B cell (primary cell): ENCODE measurements around the gene NIN. TPM values are rescaled to one million over a fixed set of nuclear protein-coding genes. Genes with fewer than 3 reads are reported as not detected.
"Not testable (repeated sequence)": the region's sequence is repeated elsewhere in the genome, so short reads cannot be mapped to it uniquely, and the experiment has no call there.

Experiments used
- ATAC-seq: fragments of 200-7000 bp; cut with Tn5 transposase; one replicate; pipeline ENCODE4 v1.10.0; 2021; ENCODE audit warnings: low read depth, mild to moderate bottlenecking, moderate number of reproducible peaks, moderate library complexity
- CTCF ChIA-PET: fragments of 350-600 bp; sonication (Branson Sonifier 250); formaldehyde crosslinking; loops from one replicate; lab custom pipeline; 2021; ENCODE audit warnings: antibody characterized with exemption, inconsistent platforms; lab: Charles Lee
- POLR2A ChIA-PET: fragments of 350-600 bp; sonication (Branson Sonifier 250); formaldehyde crosslinking; loops from one replicate; lab custom pipeline; 2021; ENCODE audit warnings: antibody characterized with exemption; lab: Charles Lee
- DNase-seq: peaks from one replicate; pipeline ENCODE4 v3.0.0; 2013
- H2AFZ ChIP-seq: 2 replicates; pipeline ENCODE4 v1.6.1; 2012; ENCODE audit warnings: mild to moderate bottlenecking, low read depth, low read length; ENCODE audit not compliant: insufficient read depth, poor library complexity, severe bottlenecking
- H3K27ac ChIP-seq, 2 donors: 1 replicate in 1 of 2; 2 replicates in 1 of 2; pipeline ENCODE4 v1.5.1; 2012 to 2013; ENCODE audit warnings: low read length in 2 of 2, mild to moderate bottlenecking in 2 of 2, moderate library complexity in 1 of 2
- H3K27me3 ChIP-seq, 4 experiments: fragments of 200-600 bp in 1 of 4; sonication (generic) in 1 of 4; replicated peaks in 1 of 4; 1 replicate in 2 of 4; 2 replicates in 2 of 4; pipeline versions ENCODE4 v1.6.1 to v1.7.0; 2013 to 2016; ENCODE audit warnings: low read length in 3 of 4, mild to moderate bottlenecking in 2 of 4, mixed read lengths in 1 of 4, moderate library complexity in 1 of 4; ENCODE audit not compliant: insufficient read depth in 4 of 4, control insufficient read depth in 3 of 4; ENCODE audit errors: control extremely low read depth in 1 of 4
- H3K36me3 ChIP-seq, 2 experiments: replicated peaks in 1 of 2; 1 replicate in 1 of 2; 2 replicates in 1 of 2; pipeline versions ENCODE4 v1.6.1 to v1.7.1; 2013; ENCODE audit warnings: low read length in 1 of 2; ENCODE audit not compliant: insufficient read depth in 2 of 2, control insufficient read depth in 1 of 2; ENCODE audit errors: control extremely low read depth in 1 of 2, extremely low read depth in 1 of 2
- H3K4me1 ChIP-seq, 2 donors: fragments of 200-600 bp in 1 of 2; sonication (generic) in 1 of 2; 1 replicate in 1 of 2; 2 replicates in 1 of 2; pipeline versions ENCODE4 v1.5.1 to v1.6.1; 2013 to 2017; ENCODE audit warnings: low read length in 2 of 2; ENCODE audit not compliant: control insufficient read depth in 2 of 2, insufficient read depth in 2 of 2
- H3K4me2 ChIP-seq: replicated peaks from 2 replicates; pipeline ENCODE3; 2012; ENCODE audit warnings: mild to moderate bottlenecking, low read depth, low read length; ENCODE audit not compliant: poor library complexity, severe bottlenecking
- H3K4me3 ChIP-seq, 5 experiments: fragments of 200-600 bp in 1 of 5; sonication (generic) in 1 of 5; 1 replicate in 3 of 5; 2 replicates in 2 of 5; pipeline versions ENCODE4 v1.5.1 to v1.7.0; 2011 to 2016; ENCODE audit warnings: low read length in 4 of 5, mild to moderate bottlenecking in 4 of 5, low read depth in 2 of 5, control low read depth in 1 of 5, moderate library complexity in 1 of 5; ENCODE audit not compliant: insufficient read depth in 1 of 5; ENCODE audit errors: control extremely low read depth in 1 of 5, extremely low read depth in 1 of 5
- H3K79me2 ChIP-seq: fragments of 200-600 bp; sonication (generic); one replicate; pipeline ENCODE4 v1.6.0; 2016; ENCODE audit warnings: low read length; ENCODE audit not compliant: control insufficient read depth, insufficient read depth
- H3K9ac ChIP-seq: fragments of 200-600 bp; sonication (generic); 2 replicates; pipeline ENCODE4 v1.6.1; 2017; ENCODE audit warnings: mild to moderate bottlenecking, low read length, moderate library complexity
- H3K9me3 ChIP-seq, 3 donors: one replicate each; pipeline versions ENCODE4 v1.6.1 to v1.7.1; 2013; ENCODE audit warnings: low read length in 2 of 3; ENCODE audit not compliant: control insufficient read depth in 2 of 3, insufficient read depth in 1 of 3; ENCODE audit errors: control extremely low read depth in 1 of 3
- H4K20me1 ChIP-seq: 2 replicates; pipeline ENCODE4 v1.6.0; 2012; ENCODE audit warnings: mild to moderate bottlenecking, low read length; ENCODE audit not compliant: insufficient read depth, control insufficient read depth, poor library complexity, severe bottlenecking
- H3K27ac Mint-ChIP-seq: one replicate; pipeline ENCODE4 v1.8.0; 2021; ENCODE audit warnings: mixed read lengths
- H3K27me3 Mint-ChIP-seq: one replicate; pipeline ENCODE4 v1.8.0; 2021; ENCODE audit warnings: mixed read lengths
- H3K4me1 Mint-ChIP-seq: one replicate; pipeline ENCODE4 v1.8.0; 2021; ENCODE audit warnings: mixed read lengths
- H3K4me3 Mint-ChIP-seq: one replicate; pipeline ENCODE4 v1.8.0; 2021; ENCODE audit warnings: mixed read lengths
- H3K9me3 Mint-ChIP-seq: one replicate; pipeline ENCODE4 v1.8.0; 2022; ENCODE audit warnings: mixed read lengths; ENCODE audit not compliant: insufficient read depth
- EZH2 ChIP-seq: IDR thresholded peaks from 2 replicates; pipeline ENCODE4 v1.6.1; 2012; ENCODE audit warnings: borderline replicate concordance, low read depth, mild to moderate bottlenecking, moderate library complexity, low read length; ENCODE audit not compliant: insufficient read depth, poor library complexity, severe bottlenecking
- WGBS: methylation state at CpG from one replicate; pipeline ENCODE4 v1.1.5; 2013; ENCODE audit warnings: missing lambda C conversion rate; ENCODE audit not compliant: insufficient coverage; 5-methylcytosine and 5-hydroxymethylcytosine counted together
- intact Hi-C: fragments of 100-400 bp; cut with micrococcal nuclease; formaldehyde crosslinking; loops from one replicate; pipeline ENCODE4 v1.10.0; 2022
- polyA plus RNA-seq: library from polyadenylated mRNA; depleted of rRNA; stranded (reverse); fragments of >200 nt; gene quantifications from 2 replicates; pipeline ENCODE4 v1.2.3, GENCODE V29; 2012
- total RNA-seq, 2 donors: library from RNA; stranded (reverse); fragments of 120-200 nt in 1 of 2; gene quantifications; 1 replicate in 1 of 2; 2 replicates in 1 of 2; pipeline versions ENCODE4 v1.2.3 to v1.2.4, GENCODE V29; 2013 to 2022
- TF ChIP-seq, protein P1 (sequence below): fragments of 200-600 bp; IDR thresholded peaks from one replicate; pipeline ENCODE4 v1.8.0; 2022; ENCODE audit warnings: antibody characterized with exemption, mild to moderate bottlenecking

NIN gene
- total and polyA plus RNA-seq, 2 donors (not counting 1 experiment from before 2014, with no cell fraction given), result 25.4 to 219 TPM

DNA sequence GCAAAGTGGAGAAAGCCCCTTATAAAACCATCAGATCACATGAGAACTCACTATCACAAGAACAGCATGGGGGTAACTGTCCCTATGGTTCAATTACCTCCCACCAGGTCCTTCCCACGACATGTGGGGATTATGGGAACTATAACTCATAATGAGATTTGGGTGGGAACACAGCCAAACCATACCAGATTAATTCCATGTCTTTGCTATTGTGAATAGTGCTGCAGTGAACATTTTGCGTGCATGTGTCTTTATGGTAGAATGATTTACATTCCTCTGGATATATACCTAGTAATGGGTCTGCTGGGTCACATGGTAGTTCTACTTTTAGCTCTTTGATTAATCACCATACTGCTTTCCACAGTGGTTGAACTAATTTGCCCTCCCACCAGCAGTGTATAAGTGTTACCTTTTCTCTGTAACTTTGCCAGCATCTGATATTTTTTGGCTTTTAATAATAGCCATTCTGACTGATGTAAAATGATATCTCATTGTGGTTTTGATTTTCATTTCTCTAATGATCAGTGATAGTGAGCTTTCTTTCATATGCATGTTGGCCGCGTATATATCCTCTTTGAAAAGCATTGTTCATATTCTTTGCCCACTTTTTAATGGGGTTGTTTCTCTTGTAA, 133.2 kb downstream of the NIN start:
- peaks cover 2 to 28% (median 3%) of the 10 kb centered on the region in 3 donors for H3K9me3 ChIP-seq
- H4K20me1 ChIP-seq, result no peaks in the 10 kb centered on the region
- ChIA-PET CTCF (no interaction called here), POLR2A (no interaction called here)
- no peak overlapping the region for H3K9ac ChIP-seq
- H3K79me2 ChIP-seq, result no peaks in the 10 kb centered on the region
- peaks cover 3% of the 10 kb centered on the region for H3K4me1 Mint-ChIP-seq
- H3K36me3 ChIP-seq, result no peaks in the 10 kb centered on the region
- H3K9me3 Mint-ChIP-seq, result peaks cover 3% of the 10 kb centered on the region
- TF ChIP-seq, protein P1, sequence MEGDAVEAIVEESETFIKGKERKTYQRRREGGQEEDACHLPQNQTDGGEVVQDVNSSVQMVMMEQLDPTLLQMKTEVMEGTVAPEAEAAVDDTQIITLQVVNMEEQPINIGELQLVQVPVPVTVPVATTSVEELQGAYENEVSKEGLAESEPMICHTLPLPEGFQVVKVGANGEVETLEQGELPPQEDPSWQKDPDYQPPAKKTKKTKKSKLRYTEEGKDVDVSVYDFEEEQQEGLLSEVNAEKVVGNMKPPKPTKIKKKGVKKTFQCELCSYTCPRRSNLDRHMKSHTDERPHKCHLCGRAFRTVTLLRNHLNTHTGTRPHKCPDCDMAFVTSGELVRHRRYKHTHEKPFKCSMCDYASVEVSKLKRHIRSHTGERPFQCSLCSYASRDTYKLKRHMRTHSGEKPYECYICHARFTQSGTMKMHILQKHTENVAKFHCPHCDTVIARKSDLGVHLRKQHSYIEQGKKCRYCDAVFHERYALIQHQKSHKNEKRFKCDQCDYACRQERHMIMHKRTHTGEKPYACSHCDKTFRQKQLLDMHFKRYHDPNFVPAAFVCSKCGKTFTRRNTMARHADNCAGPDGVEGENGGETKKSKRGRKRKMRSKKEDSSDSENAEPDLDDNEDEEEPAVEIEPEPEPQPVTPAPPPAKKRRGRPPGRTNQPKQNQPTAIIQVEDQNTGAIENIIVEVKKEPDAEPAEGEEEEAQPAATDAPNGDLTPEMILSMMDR, result no peak
- no peak for TF ChIP-seq EZH2
- no peaks in the 10 kb centered on the region for H3K27me3 ChIP-seq
- H3K4me3 ChIP-seq, result no peak overlapping the region
- DNase-seq (no peak), ATAC-seq (no peak)
- intact Hi-C loops, result no loop called here
- H3K4me1 ChIP-seq, result no peaks in the 10 kb centered on the region
- H3K4me3 Mint-ChIP-seq, result no peak overlapping the region
- WGBS, result no CpG with 5 or more reads among the region's 4 CpGs
- no peak overlapping the region for H3K27ac ChIP-seq
- no peak overlapping the region for H3K4me2 ChIP-seq
- H3K27me3 Mint-ChIP-seq, result no peaks in the 10 kb centered on the region
- no peak overlapping the region for H2AFZ ChIP-seq
- H3K27ac Mint-ChIP-seq, result no peak overlapping the region

- ATAC-seq, H3K27ac Mint-ChIP-seq, POLR2A ChIA-PET: not testable (repeated sequence)
Observed at GRCh38 chr14:50694260-50694659, 136.7 kb downstream of the NIN start.

More at GRCh38 chr14:50694260-50694659, 136.7 kb downstream of the NIN start:
- 97% methylated on average over 3 of the region's 3 CpGs for WGBS
- H3K4me1 Mint-ChIP-seq, H3K4me1 ChIP-seq, H3K27ac ChIP-seq, H3K9ac ChIP-seq, intact Hi-C loops, DNase-seq, H3K9me3 Mint-ChIP-seq, H3K36me3 ChIP-seq, H3K4me2 ChIP-seq, H3K4me3 ChIP-seq, H2AFZ ChIP-seq, H3K4me3 Mint-ChIP-seq, H3K27me3 Mint-ChIP-seq, H3K27me3 ChIP-seq, H3K79me2 ChIP-seq, H4K20me1 ChIP-seq: not testable (repeated sequence)
- H3K9me3 ChIP-seq, result peaks cover 7 to 23% (median 9%) of the 10 kb centered on the region in 3 donors
- CTCF ChIA-PET, result interaction anchor here (1.2 kb wide), 1 partner anchor 20 kb away, joined by 3 read pairs; no protein-coding TSS in a partner anchor
